ENCODE results near the gene RNGTT.

RNGTT gene

GRCh38 chr6:88871498-88871897, 91.9 kb downstream of the RNGTT start:
- H3K9me3 Mint-ChIP-seq: no peaks in the 10 kb centered on the region

GRCh38 chr6:88870717-88871330, 92.6 kb downstream of the RNGTT start:
- H3K9me3 Mint-ChIP-seq: no peaks in the 10 kb centered on the region
- no peak overlapping the region for H3K4me3 Mint-ChIP-seq
- peaks cover 7% of the 10 kb centered on the region for H3K36me3 Mint-ChIP-seq (ENCODE audit: low read depth)
- H3K27ac Mint-ChIP-seq: no peak overlapping the region
- peaks cover 25% of the 10 kb centered on the region for H3K4me1 Mint-ChIP-seq (ENCODE audit: low read depth)
- no peaks in the 10 kb centered on the region for H3K27me3 Mint-ChIP-seq (ENCODE audit: low read depth)

More at GRCh38 chr6:88871498-88871897, 91.9 kb downstream of the RNGTT start:
- no peaks in the 10 kb centered on the region for H3K27me3 Mint-ChIP-seq (ENCODE audit: low read depth)
- H3K27ac Mint-ChIP-seq: no peak overlapping the region
- H3K4me3 Mint-ChIP-seq: no peak overlapping the region
- H3K4me1 Mint-ChIP-seq (ENCODE audit: low read depth): peaks cover 19% of the 10 kb centered on the region
- H3K36me3 Mint-ChIP-seq (ENCODE audit: low read depth): peaks cover 4% of the 10 kb centered on the region

- H3K4me1 Mint-ChIP-seq (ENCODE audit: low read depth): peaks cover 35% of the 10 kb centered on the region
- no peak overlapping the region for H3K4me3 Mint-ChIP-seq
- no peaks in the 10 kb centered on the region for H3K9me3 Mint-ChIP-seq
- no peaks in the 10 kb centered on the region for H3K27me3 Mint-ChIP-seq (ENCODE audit: low read depth)
- no peak overlapping the region for H3K27ac Mint-ChIP-seq
- peaks cover 10% of the 10 kb centered on the region for H3K36me3 Mint-ChIP-seq (ENCODE audit: low read depth)
Measured at GRCh38 chr6:88869263-88870020, 94.0 kb downstream of the RNGTT start.

GRCh38 chr6:88867841-88868731, 95.3 kb downstream of the RNGTT start:
- Mint-ChIP-seq H3K9me3 (no peaks in the 10 kb centered on the region), H3K27me3 (ENCODE audit: low read depth) (no peaks in the 10 kb centered on the region), H3K4me1 (ENCODE audit: low read depth) (peaks cover 35% of the 10 kb centered on the region), H3K27ac (no peak overlapping the region), H3K4me3 (no peak overlapping the region), H3K36me3 (ENCODE audit: low read depth) (peaks cover 12% of the 10 kb centered on the region)

GRCh38 chr6:88866856-88867255, 96.6 kb downstream of the RNGTT start:
- H3K4me1 Mint-ChIP-seq (ENCODE audit: low read depth): peaks cover 30% of the 10 kb centered on the region
- H3K36me3 Mint-ChIP-seq (ENCODE audit: low read depth): peaks cover 17% of the 10 kb centered on the region
- no peak overlapping the region for H3K27ac Mint-ChIP-seq
- no peaks in the 10 kb centered on the region for H3K27me3 Mint-ChIP-seq (ENCODE audit: low read depth)
- H3K9me3 Mint-ChIP-seq: no peaks in the 10 kb centered on the region
- H3K4me3 Mint-ChIP-seq: no peak overlapping the region

- H3K9me3 Mint-ChIP-seq: no peaks in the 10 kb centered on the region
- H3K27me3 Mint-ChIP-seq (ENCODE audit: low read depth): no peaks in the 10 kb centered on the region
- peak overlapping the region; percentile 78 for H3K27ac Mint-ChIP-seq
- H3K36me3 Mint-ChIP-seq (ENCODE audit: low read depth): peaks cover 19% of the 10 kb centered on the region
- H3K4me1 Mint-ChIP-seq (ENCODE audit: low read depth): peaks cover 30% of the 10 kb centered on the region
- H3K4me3 Mint-ChIP-seq: peak overlapping the region; percentile 58
Measured at GRCh38 chr6:88865275-88865674, 98.1 kb downstream of the RNGTT start.

- Mint-ChIP-seq H3K4me3 (peak overlapping the region; percentile 22), H3K9me3 (no peaks in the 10 kb centered on the region), H3K36me3 (ENCODE audit: low read depth) (peaks cover 19% of the 10 kb centered on the region), H3K27me3 (ENCODE audit: low read depth) (no peaks in the 10 kb centered on the region), H3K27ac (peak overlapping the region; percentile 16), H3K4me1 (ENCODE audit: low read depth) (peaks cover 30% of the 10 kb centered on the region)
Measured at GRCh38 chr6:88864359-88865054, 98.9 kb downstream of the RNGTT start.

- Mint-ChIP-seq H3K4me1 (ENCODE audit: low read depth) (peaks cover 13% of the 10 kb centered on the region), H3K9me3 (no peaks in the 10 kb centered on the region), H3K27me3 (ENCODE audit: low read depth) (no peaks in the 10 kb centered on the region), H3K36me3 (ENCODE audit: low read depth) (peaks cover 16% of the 10 kb centered on the region), H3K27ac (no peak overlapping the region), H3K4me3 (no peak overlapping the region)
Measured at GRCh38 chr6:88860310-88860709, 103.1 kb downstream of the RNGTT start.

GRCh38 chr6:88858455-88858854, 105.0 kb downstream of the RNGTT start:
- H3K4me3 Mint-ChIP-seq: no peak overlapping the region
- H3K9me3 Mint-ChIP-seq: no peaks in the 10 kb centered on the region
- no peaks in the 10 kb centered on the region for H3K27me3 Mint-ChIP-seq (ENCODE audit: low read depth)
- H3K4me1 Mint-ChIP-seq (ENCODE audit: low read depth): no peaks in the 10 kb centered on the region
- no peak overlapping the region for H3K27ac Mint-ChIP-seq
- peaks cover 15% of the 10 kb centered on the region for H3K36me3 Mint-ChIP-seq (ENCODE audit: low read depth)

GRCh38 chr6:88856566-88856965, 106.9 kb downstream of the RNGTT start:
- Mint-ChIP-seq H3K4me1 (ENCODE audit: low read depth) (no peaks in the 10 kb centered on the region), H3K27me3 (ENCODE audit: low read depth) (no peaks in the 10 kb centered on the region), H3K27ac (no peak overlapping the region), H3K9me3 (no peaks in the 10 kb centered on the region), H3K4me3 (no peak overlapping the region), H3K36me3 (ENCODE audit: low read depth) (peaks cover 12% of the 10 kb centered on the region)

- no peaks in the 10 kb centered on the region for H3K27me3 Mint-ChIP-seq (ENCODE audit: low read depth)
- H3K27ac Mint-ChIP-seq: no peak overlapping the region
- H3K4me1 Mint-ChIP-seq (ENCODE audit: low read depth): no peaks in the 10 kb centered on the region
- no peaks in the 10 kb centered on the region for H3K9me3 Mint-ChIP-seq
- no peak overlapping the region for H3K4me3 Mint-ChIP-seq
- H3K36me3 Mint-ChIP-seq (ENCODE audit: low read depth): peaks cover 10% of the 10 kb centered on the region
Measured at GRCh38 chr6:88855541-88856147, 107.8 kb downstream of the RNGTT start.

GRCh38 chr6:88852775-88853174, 110.6 kb downstream of the RNGTT start:
- no peaks in the 10 kb centered on the region for H3K9me3 Mint-ChIP-seq
- no peak overlapping the region for H3K4me3 Mint-ChIP-seq
- no peaks in the 10 kb centered on the region for H3K4me1 Mint-ChIP-seq (ENCODE audit: low read depth)
- no peaks in the 10 kb centered on the region for H3K27me3 Mint-ChIP-seq (ENCODE audit: low read depth)
- H3K27ac Mint-ChIP-seq: no peak overlapping the region
- H3K36me3 Mint-ChIP-seq (ENCODE audit: low read depth): peaks cover 10% of the 10 kb centered on the region

- Mint-ChIP-seq H3K27ac (no peak overlapping the region), H3K36me3 (ENCODE audit: low read depth) (peaks cover 10% of the 10 kb centered on the region), H3K4me1 (ENCODE audit: low read depth) (no peaks in the 10 kb centered on the region), H3K9me3 (no peaks in the 10 kb centered on the region), H3K4me3 (no peak overlapping the region), H3K27me3 (ENCODE audit: low read depth) (no peaks in the 10 kb centered on the region)
Measured at GRCh38 chr6:88852000-88852399, 111.4 kb downstream of the RNGTT start.

- no peaks in the 10 kb centered on the region for H3K27me3 Mint-ChIP-seq (ENCODE audit: low read depth)
- H3K9me3 Mint-ChIP-seq: no peaks in the 10 kb centered on the region
- H3K4me1 Mint-ChIP-seq (ENCODE audit: low read depth): no peaks in the 10 kb centered on the region
- no peak overlapping the region for H3K27ac Mint-ChIP-seq
- no peak overlapping the region for H3K4me3 Mint-ChIP-seq
- peaks cover 4% of the 10 kb centered on the region for H3K36me3 Mint-ChIP-seq (ENCODE audit: low read depth)
Measured at GRCh38 chr6:88848870-88849269, 114.5 kb downstream of the RNGTT start.

Data from T-helper 1 cell treated with Interleukin-12 subunit alpha and Interleukin-12 subunit beta and Interleukin-4 antibody, amounts not matched to agents 30 μg/mL and 1 μg/mL, for 36 hours (primary cell).